Panc1 (cell line): ENCODE data around the gene SLC16A12.

Source experiments
- POLR2AphosphoS5 ChIP-seq: IDR thresholded peaks from 2 replicates; pipeline ENCODE4 v1.6.1; 2012; ENCODE audit warnings: mild to moderate bottlenecking, low read depth, low read length, moderate library complexity
- TF ChIP-seq, protein P1 (sequence below): fragments of 450-650 bp; IDR thresholded peaks from 2 replicates; pipeline ENCODE4 v1.5.1; 2017; ENCODE audit warnings: mild to moderate bottlenecking

GRCh38 chr10:89536013-89536354 is 590 bp upstream of the SLC16A12 start:
- no peak for TF ChIP-seq POLR2AphosphoS5
- TF ChIP-seq, protein P1, sequence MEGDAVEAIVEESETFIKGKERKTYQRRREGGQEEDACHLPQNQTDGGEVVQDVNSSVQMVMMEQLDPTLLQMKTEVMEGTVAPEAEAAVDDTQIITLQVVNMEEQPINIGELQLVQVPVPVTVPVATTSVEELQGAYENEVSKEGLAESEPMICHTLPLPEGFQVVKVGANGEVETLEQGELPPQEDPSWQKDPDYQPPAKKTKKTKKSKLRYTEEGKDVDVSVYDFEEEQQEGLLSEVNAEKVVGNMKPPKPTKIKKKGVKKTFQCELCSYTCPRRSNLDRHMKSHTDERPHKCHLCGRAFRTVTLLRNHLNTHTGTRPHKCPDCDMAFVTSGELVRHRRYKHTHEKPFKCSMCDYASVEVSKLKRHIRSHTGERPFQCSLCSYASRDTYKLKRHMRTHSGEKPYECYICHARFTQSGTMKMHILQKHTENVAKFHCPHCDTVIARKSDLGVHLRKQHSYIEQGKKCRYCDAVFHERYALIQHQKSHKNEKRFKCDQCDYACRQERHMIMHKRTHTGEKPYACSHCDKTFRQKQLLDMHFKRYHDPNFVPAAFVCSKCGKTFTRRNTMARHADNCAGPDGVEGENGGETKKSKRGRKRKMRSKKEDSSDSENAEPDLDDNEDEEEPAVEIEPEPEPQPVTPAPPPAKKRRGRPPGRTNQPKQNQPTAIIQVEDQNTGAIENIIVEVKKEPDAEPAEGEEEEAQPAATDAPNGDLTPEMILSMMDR = no peak
